ENCODE results near the gene NIT1. TPM values are rescaled to one million over a fixed set of nuclear protein-coding genes. Genes with fewer than 3 reads are reported as not detected.

NIT1 gene
- total RNA-seq, 1 experiment from 2014 or later: 26.8 TPM

DNA sequence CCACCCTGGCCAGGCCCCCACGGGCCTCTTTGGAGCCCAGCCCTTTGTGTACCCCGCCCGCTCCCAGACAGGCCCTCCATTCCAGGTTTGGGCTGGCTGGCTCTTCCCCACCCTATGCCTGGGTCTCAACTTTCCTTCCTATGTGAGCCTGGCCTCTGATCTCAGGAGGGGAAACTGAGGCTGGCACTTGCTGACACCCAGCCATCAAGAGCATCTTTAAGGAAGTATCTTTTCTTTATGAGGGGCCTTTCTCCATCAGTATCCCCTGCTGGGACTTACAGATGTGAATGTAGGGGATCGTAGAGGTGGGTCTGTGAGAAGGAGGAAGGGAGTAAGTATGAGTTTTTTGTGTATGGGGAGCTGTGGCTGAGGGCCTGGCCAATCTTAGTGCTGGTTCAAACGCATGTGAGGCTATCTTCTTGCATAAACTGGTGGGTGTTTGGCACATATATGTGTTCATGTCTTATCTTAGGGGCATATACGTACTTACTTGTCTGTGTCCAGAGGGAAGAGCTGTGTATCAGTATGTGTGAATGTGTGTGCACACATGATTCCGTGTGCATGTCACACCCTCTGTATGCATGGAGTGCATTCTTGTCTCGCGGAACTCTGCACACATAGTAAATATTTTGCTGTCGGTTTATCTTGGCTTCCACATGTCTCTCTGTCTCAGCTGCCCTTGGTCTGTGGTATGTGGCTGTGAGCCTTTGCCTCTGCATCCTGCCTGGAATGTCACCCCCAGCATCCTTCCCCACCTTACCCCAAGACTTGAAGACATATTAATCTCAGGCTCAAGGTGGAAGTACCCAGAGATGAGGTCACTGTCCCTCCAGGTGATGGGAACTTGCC, 33.9 kb upstream of the NIT1 start:
- no peak for DNase-seq (ENCODE audit: low spot score)

DNA sequence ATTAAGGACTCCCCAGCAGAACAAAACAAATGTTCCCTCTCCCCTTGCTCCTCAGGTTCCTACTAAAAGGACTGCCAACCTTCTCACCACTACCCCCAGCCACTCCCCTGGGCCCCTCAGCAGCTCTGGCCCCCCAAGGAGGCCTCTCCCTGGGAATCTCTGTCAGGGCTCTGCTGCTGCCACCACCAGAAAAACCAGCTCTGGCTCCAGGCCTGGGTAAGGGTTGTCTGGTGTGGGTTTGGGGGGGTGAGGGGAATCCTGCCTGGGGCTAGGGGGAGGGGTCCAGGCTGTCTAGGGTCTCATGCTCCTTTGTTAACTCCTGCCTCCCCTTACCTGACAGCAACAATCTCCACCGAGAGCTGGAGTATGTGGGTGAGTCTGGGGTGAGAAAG, 33.3 kb upstream of the NIT1 start:
- DNase-seq (ENCODE audit: low spot score): no peak

DNA sequence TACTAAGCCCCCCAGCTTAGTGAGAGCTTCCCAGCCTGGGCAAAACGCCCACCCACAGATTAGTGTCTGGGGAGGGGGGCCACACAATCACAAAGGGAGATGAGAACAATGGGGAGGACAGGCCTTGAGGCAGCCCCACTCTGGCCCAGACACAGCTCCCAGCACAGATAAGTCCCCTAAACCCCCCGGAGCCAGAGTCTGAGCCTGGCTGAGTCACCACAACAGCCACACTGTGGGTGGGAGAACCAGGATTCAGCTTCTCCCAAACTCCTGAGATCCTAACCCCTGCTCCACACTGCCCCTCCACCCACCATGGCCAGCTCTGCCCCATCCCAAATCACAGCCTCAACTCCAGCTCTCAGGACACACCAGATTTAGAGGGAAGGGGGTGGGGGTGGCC, 32.7 kb upstream of the NIT1 start:
- no peak for DNase-seq (ENCODE audit: low spot score)

DNA sequence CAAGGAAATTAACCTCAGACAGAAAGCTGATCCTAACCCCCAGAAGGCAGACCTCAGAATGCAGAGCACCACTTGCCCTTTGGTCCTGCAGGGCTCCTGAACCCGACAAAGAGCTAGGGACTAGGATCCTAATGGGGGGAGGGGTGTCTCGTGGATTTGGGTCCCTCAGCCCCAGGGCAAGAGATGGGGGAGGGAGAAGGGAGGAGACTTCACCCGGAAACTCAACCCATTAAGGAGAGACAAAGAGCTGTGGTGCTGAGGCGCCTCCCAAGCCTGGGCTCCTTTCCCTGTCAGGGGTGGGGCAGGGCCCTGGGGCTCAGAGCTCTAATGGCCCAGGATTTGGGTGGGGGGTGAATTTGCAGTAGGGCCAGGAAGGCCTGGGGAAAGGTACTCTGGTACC, 31.4 kb upstream of the NIT1 start:
- no peak for DNase-seq (ENCODE audit: low spot score)

DNA sequence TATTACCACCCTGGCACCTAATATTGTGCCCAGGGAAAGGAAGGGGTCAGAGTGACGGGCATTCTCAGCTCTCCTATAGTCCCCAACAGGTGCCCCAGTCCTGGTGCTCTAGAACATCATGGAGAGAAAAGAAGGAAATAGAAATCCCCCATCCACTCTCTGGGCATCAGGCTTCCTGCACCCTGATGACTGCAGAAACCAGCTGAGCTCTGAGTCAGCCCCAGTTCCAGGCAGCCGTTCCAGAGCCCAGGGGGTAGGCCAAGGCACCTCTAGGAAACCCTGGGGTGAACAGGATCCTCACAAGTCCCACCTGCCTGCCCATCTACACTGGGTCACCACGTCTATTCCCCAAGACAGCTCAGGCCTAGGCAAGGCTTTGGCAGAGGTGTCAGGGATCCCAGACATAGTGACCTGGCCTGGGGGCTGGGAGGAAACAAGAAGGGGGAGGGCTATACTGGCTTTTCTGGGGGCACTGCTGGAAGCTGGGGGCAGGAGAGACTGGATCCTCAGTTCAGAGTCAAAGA, 29.3 kb upstream of the NIT1 start:
- peak; percentile 73 for DNase-seq (ENCODE audit: low spot score)

DNA sequence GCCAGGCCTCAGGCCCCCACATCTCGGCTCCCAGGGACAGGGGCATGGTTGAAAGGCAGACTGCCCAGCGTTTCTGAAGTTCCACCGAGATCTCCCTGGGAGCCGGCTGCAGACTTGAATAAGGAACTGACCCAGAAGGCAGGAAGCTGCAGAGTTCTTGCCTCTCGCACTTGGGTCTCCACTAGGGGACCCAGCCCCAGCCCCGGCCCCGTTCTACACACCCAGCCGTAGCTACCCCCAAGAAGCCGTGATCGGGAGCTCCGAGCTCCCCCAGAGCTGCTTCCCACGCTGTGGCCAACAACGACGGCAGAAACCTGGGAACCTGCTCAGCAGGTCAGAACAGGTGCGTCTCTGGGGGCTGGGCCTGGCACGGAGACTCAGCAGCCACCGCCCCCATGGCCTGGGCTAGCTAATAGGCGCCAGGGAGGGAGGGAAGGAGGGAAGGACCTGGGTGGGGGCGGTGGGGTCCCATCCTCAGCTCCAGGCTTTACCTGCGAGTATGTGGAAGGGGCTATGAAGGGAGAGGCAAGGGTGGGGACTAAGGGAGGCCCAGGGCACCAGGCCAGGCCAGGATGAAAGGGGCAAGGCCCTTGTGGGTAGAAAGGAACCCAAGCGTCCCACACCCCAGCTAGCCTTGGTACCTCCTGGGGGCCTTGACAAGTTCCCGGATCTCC, 28.5 kb upstream of the NIT1 start, which contains the start of gene NECTIN4:
NECTIN4 (minus strand) TSS at position 308 of the 674 bp plus-strand sequence; CDS start at position 46, 262 bp downstream.
- no peak for DNase-seq (ENCODE audit: low spot score)

DNA sequence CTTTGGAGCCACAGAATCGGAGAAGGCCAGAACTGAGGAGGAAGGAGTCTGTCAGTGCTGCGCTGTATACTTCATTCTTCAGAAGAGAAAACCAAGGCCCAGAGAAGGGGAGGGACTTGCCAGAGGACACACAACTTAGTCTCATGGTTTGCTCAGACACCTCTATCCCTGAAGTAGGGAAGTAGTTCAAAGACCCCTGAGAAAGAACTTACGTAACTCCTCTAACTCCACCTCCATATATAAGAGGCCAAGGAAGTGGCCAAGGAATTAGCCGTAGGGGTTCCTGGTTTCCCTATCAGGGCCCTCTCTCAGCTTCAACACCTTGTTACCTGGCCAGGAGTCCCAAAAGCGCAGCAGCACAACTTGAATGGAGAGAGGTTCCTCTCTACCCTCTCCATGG, 28.0 kb upstream of the NIT1 start:
- no peak for DNase-seq (ENCODE audit: low spot score)

DNA sequence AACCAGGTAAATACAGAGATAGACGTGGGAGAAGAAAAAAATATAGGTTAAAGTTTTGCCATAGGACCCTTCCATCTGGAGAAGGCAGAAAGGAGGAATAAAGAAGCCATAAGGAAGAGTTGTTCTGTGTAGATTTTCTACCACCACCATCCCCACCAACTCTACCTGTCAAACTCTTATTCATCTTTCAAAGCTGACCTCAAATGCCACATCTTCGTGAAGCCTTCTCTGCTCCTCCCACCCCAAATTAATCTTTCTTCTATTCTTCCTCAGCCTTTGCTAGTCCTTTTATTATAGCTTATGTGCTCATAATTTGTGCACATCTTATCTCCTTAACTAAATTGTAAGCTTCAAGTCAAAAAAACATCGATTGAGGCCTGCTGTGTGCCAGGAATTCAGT, 27.3 kb upstream of the NIT1 start:
- DNase-seq (ENCODE audit: low spot score): no peak

DNA sequence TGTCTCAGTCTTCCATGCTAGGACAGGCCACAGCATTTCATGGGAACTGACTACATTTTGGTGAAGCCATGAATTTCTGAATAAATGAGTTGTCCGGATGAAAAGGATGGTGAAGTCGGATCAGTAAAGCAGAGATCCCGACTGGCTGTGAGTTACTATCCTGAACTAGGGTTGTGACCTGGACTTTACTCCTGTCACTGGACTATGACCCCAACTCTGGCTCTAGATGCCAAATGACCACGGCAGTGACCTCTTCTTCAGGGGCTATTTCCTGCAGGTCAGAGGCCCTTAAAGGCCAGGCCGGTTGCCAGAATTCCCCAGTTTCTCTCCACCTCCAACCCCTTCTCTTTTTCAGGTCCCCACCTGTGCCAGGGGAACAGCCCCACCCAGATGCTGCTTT, 26.8 kb upstream of the NIT1 start:
- DNase-seq (ENCODE audit: low spot score): no peak

DNA sequence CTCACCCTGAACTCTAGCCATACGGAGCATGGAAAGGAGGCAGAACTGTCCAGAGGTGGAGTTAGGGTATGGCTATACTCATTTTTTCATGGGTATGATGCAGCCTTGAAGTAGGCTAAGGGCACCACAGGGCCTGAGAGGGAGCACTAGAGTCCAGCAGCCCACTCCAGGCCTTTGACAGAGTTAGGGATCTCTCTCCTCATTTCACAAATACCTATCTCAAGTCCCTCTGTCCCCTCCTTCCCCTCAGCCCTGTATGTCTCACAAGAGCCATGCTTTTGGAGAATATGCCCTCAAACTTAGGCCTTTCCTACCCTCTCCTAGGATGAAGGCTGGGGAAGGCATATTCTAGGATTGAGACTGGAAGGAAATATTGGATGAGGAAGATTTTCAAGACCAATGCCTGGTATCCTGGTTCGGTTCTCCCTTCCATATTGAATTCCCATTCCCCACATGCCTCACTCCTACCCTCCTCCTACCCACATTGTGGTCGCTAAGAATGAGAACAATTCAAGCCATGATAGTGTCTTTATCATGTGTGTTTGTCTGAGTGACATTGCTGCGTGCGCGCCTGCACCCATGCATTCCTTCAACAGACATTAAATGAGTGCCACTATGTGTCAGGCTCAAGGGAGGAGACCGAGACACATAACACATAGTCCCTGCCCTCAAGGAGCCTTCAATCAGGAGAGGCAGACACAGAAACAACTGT, 26.0 kb upstream of the NIT1 start:
- no peak for DNase-seq (ENCODE audit: low spot score)

DNA sequence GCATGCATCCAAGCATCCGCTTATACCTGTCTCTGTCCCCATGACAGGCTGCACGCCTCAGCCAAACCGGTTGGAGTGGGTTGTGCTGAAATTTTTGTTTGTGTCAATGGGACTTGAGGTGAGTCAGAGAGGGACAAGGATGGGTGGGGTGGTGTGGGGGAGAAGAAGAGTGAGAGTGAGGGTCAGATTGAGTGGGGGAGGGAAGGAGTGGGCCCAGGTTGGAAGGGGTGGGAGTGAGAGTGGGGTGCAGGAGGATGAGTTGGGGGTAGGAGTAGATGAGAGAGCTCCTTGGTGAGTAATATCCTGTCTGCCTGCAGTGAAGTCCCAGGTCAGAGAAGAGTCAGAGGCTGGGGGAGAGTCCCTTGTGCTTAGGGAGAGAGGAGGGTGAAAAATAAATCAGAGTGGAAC, 25.3 kb upstream of the NIT1 start:
- DNase-seq (ENCODE audit: low spot score): peak; percentile 72

DNA sequence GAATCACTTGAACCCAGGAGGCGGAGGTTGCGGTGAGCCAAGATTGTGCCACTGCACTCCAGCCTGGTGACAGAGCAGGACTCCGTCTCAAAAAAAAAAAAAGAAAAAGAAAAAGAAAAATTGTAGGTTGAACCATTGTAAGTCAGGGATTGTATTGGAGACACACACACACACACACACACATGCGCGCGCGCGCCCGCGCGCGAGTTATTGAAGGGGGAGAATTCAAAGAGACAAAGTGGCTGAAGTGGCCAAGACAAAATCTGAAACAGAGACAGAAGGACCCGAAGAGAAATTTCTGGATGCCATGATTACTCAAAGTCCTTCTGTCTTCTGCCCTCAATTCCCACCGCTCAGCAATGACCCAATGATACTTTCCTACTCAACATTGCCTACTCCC, 23.4 kb upstream of the NIT1 start:
- DNase-seq (ENCODE audit: low spot score): no peak

DNA sequence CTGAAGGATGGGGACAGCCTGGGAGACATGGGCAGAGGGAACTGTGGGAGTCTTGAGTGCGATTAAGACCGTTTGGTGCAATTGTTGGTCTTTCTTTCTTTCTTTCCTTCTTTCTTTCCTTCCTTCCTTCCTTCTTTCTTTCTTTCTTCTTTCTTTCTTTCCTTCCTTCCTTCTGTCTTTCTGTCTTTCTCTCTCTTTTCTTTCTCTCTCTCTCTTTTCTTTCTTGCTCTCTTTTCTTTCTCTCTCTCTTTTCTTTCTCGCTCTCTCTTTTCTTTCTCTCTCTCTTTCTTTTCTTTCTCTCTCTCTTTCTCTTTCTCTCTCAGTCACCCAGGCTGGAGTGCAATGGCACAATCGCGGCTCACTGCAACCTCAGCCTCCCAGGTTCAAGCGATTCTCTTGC, 22.7 kb upstream of the NIT1 start:
- no peak for DNase-seq (ENCODE audit: low spot score)

DNA sequence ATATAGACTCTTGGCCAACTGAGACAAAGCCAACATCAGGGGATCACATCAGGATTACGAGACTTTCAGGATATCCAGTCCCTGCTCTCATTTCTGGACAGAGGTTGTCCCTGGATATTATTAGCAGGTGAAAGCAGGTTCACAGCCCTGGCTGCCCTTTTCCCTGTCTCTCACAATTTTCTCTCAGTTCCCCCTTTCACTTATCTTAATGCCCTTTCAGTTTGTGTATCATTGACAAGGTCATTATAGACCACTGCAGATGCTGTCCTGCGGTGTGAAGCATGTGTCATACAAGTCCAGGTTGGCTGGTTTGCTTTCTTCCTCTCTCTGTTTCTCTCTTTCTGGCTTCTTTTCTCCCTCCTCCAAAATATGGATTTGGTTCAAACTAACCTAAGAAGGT, 21.9 kb upstream of the NIT1 start:
- DNase-seq (ENCODE audit: low spot score): no peak

DNA sequence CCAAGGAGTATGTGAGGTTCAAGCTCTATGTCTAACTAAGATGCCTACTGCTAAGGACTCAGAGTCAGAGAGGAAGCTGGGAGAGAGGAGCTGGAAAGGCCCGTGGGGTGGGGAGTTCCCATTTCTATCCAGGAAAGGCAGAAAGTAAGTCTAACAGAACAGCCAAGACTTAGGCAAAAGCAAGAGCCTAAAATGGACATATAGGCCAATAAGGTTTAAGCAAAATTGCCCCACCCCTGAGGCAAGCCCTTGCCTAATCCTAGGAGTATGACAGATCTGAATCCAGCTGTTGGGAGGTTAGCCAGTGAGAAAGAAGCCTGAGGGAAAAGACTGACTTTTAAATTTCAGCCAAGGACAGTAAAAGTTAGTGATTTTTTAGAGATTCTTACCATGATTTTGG, 21.4 kb upstream of the NIT1 start:
- no peak for DNase-seq (ENCODE audit: low spot score)

DNA sequence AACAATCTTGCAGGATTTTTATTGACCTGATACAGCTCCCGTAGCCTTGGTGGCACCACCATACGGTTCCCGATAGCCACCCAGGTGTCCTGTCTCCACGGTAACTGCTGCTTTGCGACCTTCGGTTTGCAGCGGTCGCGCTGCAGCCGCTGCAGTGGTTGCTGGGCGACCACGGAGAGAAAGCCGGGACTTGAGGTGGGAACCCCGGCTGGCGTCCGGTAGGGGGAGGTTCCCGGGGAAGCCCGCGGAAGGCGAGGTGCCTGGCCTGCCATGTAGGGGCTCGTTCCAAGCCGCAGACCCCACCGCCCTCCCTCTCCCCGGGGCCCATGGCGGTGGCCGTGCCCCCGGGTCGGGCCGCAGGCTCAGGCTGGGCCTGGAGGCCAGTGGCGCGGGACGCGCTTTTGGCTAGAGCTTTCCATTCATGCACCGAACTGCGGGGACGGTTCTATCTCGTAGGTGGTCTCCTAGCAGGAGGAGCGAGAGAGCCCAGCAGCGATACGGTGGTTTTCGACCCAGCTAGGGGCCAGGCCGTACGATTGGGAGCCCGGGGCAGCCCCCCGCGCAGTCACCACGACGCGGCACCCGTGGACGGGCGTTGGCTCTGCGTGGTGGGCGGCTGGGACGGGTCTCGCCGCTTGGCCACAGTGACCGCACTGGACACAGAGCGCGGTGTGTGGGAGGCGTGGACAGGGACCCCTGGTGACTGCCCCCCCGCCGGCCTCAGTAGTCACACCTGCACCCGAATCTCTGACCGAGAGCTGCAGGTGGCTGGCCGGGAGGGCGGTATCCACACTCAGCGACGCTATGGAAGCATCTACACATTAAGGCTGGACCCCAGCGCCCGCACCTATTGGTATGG, 19.5 kb upstream of the NIT1 start, which contains the start of gene KLHDC9:
KLHDC9 (plus strand) TSS at position 152 of the 859 bp plus-strand sequence; CDS start at position 327, 175 bp downstream.
- DNase-seq (ENCODE audit: low spot score): peak; percentile 53

DNA sequence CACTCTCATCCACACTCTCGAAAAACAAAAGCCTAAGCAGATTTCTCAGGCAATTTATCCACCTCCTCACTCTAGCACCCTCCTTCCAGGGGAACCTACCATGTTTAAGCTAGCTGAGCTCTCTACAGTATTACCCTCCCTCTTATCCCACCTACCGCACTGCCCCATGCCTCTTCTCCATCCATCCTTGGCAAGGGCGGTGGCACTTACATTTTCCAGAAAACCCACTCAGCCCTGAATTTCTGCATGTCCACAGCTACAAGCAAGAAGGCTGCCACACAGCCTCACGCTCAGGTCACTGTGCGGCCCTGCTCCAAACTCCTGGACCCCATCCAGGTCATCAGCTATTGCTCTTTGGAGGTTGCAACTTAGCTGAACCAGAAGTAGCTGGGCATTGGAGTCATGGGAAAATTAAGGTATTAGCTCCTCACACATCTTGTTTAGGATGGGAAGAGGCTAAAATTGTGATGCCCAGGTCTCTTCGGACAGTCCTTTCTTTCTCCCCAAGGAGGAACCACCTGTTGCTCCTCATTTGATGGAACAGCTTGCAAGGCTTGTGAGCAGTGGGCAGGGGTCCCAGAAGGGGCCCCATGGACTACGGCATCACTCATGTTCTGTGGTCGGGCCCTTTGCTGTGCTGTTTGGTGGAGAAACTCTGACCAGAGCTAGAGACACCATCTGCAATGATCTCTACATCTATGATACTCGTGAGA, 18.7 kb upstream of the NIT1 start:
- no peak for DNase-seq (ENCODE audit: low spot score)

DNA sequence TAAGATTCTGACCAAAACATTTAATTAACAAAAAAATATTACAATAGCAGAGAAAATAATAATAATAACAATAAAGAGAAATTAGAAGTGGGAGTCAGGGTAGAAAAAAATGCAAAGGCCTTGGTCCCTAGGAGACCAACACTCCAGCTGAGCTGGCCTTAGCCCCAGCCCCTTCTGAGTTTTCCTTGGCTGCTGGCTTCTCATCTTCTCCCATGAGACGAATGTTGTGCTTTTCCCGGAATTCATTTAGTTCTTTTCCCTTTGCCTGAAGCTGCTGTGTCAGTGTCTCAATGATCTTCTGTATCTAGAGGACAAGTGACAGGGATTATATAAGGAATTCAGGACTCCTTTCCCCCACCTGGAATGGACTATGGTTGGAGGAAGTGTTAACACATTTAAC, 17.3 kb upstream of the NIT1 start:
- no peak for DNase-seq (ENCODE audit: low spot score)

DNA sequence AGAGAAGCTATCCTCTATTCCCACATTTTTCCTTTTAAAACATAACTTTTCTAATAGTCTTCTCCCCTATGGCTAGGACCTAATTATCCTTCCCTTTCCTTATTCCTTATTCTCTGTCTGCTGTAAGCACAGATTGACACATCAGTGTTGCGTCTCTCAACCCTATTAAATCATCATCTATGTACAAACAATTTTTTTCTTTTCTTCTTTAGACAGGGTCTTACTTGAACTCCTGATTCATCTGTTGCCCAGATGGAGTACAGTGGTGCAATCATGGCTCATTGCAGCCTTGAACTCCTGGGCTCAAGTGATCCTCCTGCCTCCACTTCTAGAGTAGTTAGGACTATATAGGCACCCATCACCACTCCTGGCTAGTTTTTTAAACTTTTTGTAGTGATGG, 11.5 kb upstream of the NIT1 start:
- no peak for DNase-seq (ENCODE audit: low spot score)

DNA sequence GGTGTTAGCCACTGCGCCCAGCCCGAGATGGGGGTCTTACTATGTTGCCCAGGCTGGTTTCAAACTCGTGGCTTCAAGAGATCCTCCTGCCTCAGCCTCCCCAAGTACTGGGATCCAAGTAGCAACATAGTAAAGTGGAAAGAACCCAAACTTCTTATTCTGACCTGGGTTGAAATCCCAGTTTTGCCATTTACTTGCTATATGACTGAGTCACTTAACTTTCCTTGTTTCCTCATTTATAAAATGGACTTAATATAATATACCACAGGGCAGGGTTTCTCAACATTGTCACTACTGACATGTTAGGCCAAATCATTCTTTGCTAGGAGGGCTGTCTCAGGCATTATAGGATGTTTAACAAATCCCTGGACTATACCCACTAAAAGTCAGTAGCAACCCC, 6.8 kb upstream of the NIT1 start:
- no peak for DNase-seq (ENCODE audit: low spot score)

DNA sequence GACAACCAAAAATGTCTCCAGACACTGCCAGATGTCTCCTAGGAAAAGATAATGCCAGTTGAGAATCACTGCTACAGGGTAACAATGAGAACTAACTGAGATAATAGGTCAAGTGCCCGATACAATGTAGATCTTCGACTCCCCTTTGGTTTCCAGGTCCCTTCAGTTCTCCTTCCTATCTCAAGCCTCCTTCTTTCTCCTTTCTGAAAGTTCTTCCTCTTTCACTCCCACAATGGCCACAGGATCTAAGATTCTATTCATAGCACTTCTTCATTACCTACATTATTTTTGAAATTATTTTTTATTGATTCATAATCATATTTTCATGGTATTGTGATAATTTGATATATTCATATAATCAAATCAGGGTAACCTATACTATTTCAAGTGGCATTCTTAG, 6.4 kb upstream of the NIT1 start:
- DNase-seq (ENCODE audit: low spot score): no peak
